ENCODE results near the gene TBX2.

GRCh38 chr17:61436273-61436672 is 36.6 kb downstream of the TBX2 start:
- TF ChIP-seq POLR2A (IDR thresholded peaks at IDR 0.05; ENCODE audit: low read depth, low read length) (no peak), POLR2AphosphoS5 (IDR thresholded peaks at IDR 0.05; ENCODE audit: low read depth, low read length) (no peak), SPI1 (IDR thresholded peaks at IDR 0.05; ENCODE audit: low read depth, low read length) (no peak), TAF1 (IDR thresholded peaks at IDR 0.05; ENCODE audit: low read depth, low read length) (no peak), PAX5 (IDR thresholded peaks at IDR 0.05; ENCODE audit: insufficient read depth, low read length, severe bottlenecking) (no peak)
